ENCODE results near the gene ASB15. TPM values are rescaled to one million over a fixed set of nuclear protein-coding genes. Genes with fewer than 3 reads are reported as not detected.

ASB15 gene
- total and polyA plus RNA-seq, 2 of the 4 experiments (the other 2 are of a cell fraction), result not detected

GRCh38 chr7:123656544-123657303, 55.1 kb downstream of the ASB15 start:
- no peaks in the 10 kb centered on the region for H3K9me1 ChIP-seq (ENCODE audit: insufficient read depth, low read length)
- no peaks in the 10 kb centered on the region for H4K20me1 ChIP-seq (ENCODE audit: insufficient read depth, low read length)
- no peak overlapping the region for H3K4ac ChIP-seq (ENCODE audit: low read depth, low read length)
- no peak overlapping the region for H4K91ac ChIP-seq (ENCODE audit: insufficient read depth, low read depth, low read length)
- H3K23ac ChIP-seq (ENCODE audit: low read depth, low read length), result no peak overlapping the region
- H2AFZ ChIP-seq (replicated peaks; ENCODE audit: low read length, poor library complexity), result no peak overlapping the region
- no peak overlapping the region for H3K18ac ChIP-seq (ENCODE audit: low read depth, low read length)
- 100% methylated on average over 1 of the region's 6 CpGs; no CpG with 5 or more reads in 1 of the 2 experiments for WGBS, 2 experiments (ENCODE audit: extremely low coverage in 2 of 2, insufficient read length in 1 of 2)
- no peak overlapping the region for H3K9ac ChIP-seq (ENCODE audit: low read depth, low read length)
- no peak overlapping the region for H2AK5ac ChIP-seq (ENCODE audit: low read depth, low read length)
- H2BK15ac ChIP-seq (ENCODE audit: low read depth, low read length), result no peak overlapping the region
- no peaks in the 10 kb centered on the region for H3K9me3 ChIP-seq (ENCODE audit: control insufficient read depth, insufficient read depth, low read length)
- H4K5ac ChIP-seq (ENCODE audit: low read depth, low read length), result no peak overlapping the region
- no peak overlapping the region for H2BK120ac ChIP-seq (ENCODE audit: low read depth, low read length)
- POLR2A ChIA-PET (ENCODE audit: unreplicated experiment), result no interaction called here
- no peak overlapping the region for H3K27ac ChIP-seq (ENCODE audit: insufficient read depth, low read length)
- H3K56ac ChIP-seq (ENCODE audit: extremely low read depth, insufficient read depth, low read length), result no peak overlapping the region
- no peak overlapping the region for H2BK5ac ChIP-seq (ENCODE audit: low read depth, low read length, poor library complexity, severe bottlenecking)
- no peak for TF ChIP-seq POLR2A (IDR thresholded peaks at IDR 0.05; ENCODE audit: low read depth, low read length)
- no peak for TF ChIP-seq MAZ (IDR thresholded peaks at IDR 0.05; ENCODE audit: borderline replicate concordance, low read depth, low read length)
- no peak for TF ChIP-seq BHLHE40 (IDR thresholded peaks at IDR 0.05; ENCODE audit: low read depth, low read length)
- no peak for TF ChIP-seq RCOR1 (IDR thresholded peaks at IDR 0.05; ENCODE audit: insufficient replicate concordance, low read length)
- TF ChIP-seq MAFK (IDR thresholded peaks at IDR 0.05; ENCODE audit: low read depth, low read length), result no peak
- TF ChIP-seq CEBPB (IDR thresholded peaks at IDR 0.05; ENCODE audit: low read depth, low read length), result no peak
- no peak for TF ChIP-seq CHD1 (IDR thresholded peaks at IDR 0.05; ENCODE audit: low read depth, low read length)
- no peak for TF ChIP-seq MXI1 (IDR thresholded peaks at IDR 0.05; ENCODE audit: borderline replicate concordance, low read depth, low read length)
- TF ChIP-seq CTCF (conservative IDR thresholded peaks at IDR 0.05; ENCODE audit: low read depth, low read length), result no peak
- no peak for TF ChIP-seq RAD21 (IDR thresholded peaks at IDR 0.05; ENCODE audit: low read length)
- no peak for TF ChIP-seq USF2 (IDR thresholded peaks at IDR 0.05; ENCODE audit: low read depth, low read length)
- TF ChIP-seq SMC3 (IDR thresholded peaks at IDR 0.05; ENCODE audit: low read depth, low read length), result no peak
- TF ChIP-seq, protein P1, sequence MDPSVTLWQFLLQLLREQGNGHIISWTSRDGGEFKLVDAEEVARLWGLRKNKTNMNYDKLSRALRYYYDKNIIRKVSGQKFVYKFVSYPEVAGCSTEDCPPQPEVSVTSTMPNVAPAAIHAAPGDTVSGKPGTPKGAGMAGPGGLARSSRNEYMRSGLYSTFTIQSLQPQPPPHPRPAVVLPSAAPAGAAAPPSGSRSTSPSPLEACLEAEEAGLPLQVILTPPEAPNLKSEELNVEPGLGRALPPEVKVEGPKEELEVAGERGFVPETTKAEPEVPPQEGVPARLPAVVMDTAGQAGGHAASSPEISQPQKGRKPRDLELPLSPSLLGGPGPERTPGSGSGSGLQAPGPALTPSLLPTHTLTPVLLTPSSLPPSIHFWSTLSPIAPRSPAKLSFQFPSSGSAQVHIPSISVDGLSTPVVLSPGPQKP (IDR thresholded peaks at IDR 0.05; ENCODE audit: borderline replicate concordance, low read depth, low read length), result no peak
- TF ChIP-seq RFX5 (IDR thresholded peaks at IDR 0.05; ENCODE audit: low read depth, low read length), result no peak
- H2AK9ac ChIP-seq (replicated peaks; ENCODE audit: low read depth, low read length, poor library complexity), result no peak overlapping the region
- no TSS peak for BruUV-seq (replicated peaks)
- dilution Hi-C loops (cut with HindIII; ENCODE audit: low sequenced_read_pairs, unreplicated experiment), result no loop called here
- H3K36me3 ChIP-seq (ENCODE audit: control insufficient read depth, insufficient read depth, low read length), result no peaks in the 10 kb centered on the region
- DNase-seq, result no peak
- H3K79me1 ChIP-seq (ENCODE audit: low read depth in 1 of 2, low read length in 2 of 2), result no peaks in the 10 kb centered on the region
- intact Hi-C loops (cut with micrococcal nuclease), result no loop called here
- no peak overlapping the region for H4K8ac ChIP-seq (ENCODE audit: low read depth in 2 of 2, low read length in 2 of 2)
- no peak overlapping the region for H3K14ac ChIP-seq (replicated peaks; ENCODE audit: low read depth, low read length)
- in situ Hi-C loops (cut with MboI; ENCODE audit: low sequenced_read_pairs), result no loop called here
- H3K4me1 ChIP-seq (ENCODE audit: control insufficient read depth, insufficient read depth, low read length), result no peaks in the 10 kb centered on the region
- H3K27me3 ChIP-seq (ENCODE audit: control insufficient read depth, insufficient read depth, low read length), result peaks cover 4% of the 10 kb centered on the region
- no peak for ATAC-seq (ENCODE audit: low read depth)
- H3K4me3 ChIP-seq (ENCODE audit: insufficient read depth, low read depth, low read length), result no peak overlapping the region
- CTCF ChIA-PET, result interaction anchor here (0.7 kb wide), 1 partner anchor 46 kb away, joined by 3 read pairs; no protein-coding TSS in a partner anchor
- no peak overlapping the region for H3K4me2 ChIP-seq (ENCODE audit: low read depth, low read length)
- no peak overlapping the region for H2BK20ac ChIP-seq (ENCODE audit: low read depth, low read length)

All from IMR-90 (cell line).